Activated CD8-positive, alpha-beta memory T cell treated with anti-CD3 and anti-CD28 coated beads for 48 hours (primary cell): ENCODE measurements around the gene DNAJC4.

ENCODE experiments used
- DNase-seq, 3 experiments: peaks; one replicate each; pipeline ENCODE4 v3.0.0-alpha.2; 2020; ENCODE audit warnings: low read depth in 2 of 3, low spot score in 2 of 3

The DNAJC4 gene

DNA sequence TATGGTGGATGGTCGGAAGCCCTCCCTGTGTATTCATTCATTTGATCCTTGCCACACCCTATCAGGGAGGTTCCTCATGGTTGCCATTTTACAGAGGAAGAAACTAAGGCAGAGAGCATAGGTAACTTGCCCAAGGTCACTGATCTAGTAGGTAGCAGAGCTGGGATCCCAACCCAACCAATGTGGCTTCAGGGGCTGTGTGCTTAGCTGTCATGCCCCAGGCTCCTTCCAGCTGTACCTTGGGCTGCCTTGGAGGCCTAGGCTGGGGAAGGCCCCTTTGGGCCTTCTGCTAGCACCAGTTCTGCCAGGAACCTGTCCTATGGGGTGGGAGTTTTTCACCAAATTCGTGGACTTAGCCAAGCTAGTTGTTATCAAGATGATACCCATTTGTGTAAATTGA is 45.5 kb downstream of the DNAJC4 start:
- no peak for DNase-seq

GRCh38 chr11:64276653-64277431 is 46.5 kb downstream of the DNAJC4 start:
- DNase-seq, result no peak

DNA sequence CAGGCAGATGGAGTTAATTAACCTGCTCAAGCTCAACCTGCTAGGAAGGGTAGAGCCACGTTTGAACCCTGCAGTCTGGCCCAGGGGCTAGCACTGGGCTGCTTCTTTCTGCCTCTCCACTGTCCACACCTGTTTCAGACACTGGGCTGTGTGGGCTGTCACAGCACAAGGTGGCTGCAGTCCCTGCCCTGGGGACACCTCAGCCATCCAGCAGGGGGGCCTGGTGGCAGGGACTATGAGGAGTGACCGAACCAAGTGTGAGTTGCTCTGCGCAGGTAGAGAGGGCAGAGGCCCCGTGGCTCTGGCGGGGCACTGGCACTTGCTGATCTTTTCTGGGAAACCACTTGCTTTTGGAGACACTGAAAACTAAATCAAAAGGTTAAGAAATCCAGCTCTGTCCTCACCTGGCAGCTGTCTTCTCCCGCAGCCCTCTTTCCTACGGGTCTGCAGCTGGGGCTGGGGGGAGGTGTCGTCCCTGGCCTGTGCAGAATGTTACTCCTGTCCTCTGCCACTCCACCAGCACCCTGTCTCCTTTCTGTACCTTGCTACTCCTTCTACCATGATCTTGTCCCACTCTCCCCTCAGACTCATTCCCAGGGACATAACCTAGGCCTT is 48.3 kb downstream of the DNAJC4 start:
- DNase-seq, result no peak

DNA sequence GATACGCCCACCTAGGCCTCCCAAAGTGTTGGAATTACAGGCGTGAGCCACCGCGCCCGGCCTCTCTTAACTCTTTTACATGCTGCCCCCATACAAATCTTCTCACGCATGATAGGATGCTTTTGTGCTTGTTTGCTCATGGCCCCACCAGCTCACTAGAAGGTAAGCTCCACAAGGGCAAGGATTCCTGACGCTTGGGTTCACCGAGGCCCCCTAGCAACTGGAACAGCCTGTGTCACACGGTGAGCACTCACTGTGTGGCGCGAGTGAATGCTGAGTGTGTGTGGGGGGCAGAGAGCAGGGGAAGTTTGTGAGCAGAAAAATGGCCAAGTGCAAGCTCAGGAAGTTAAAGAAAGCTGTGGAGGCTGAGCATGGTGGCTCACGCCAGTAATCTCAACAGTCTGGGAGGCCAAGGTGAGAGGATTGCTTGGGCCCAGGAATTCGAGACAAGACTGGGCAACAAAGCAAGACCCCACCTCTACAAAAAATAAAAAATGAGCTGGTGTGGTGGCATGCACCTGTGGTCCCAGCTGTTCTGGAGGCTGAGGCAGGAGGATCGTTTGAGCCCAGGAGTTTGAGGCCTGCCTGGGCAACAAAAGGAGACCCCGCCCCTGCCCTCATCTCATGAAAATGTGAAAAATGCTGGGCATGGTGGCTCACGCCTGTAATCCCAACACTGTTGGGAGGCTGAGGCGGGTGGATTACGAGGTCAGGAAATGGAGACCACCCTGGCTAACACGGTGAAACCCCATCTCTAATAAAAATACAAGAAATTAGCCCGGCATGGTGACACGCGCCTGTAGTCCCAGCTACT is 51.8 kb downstream of the DNAJC4 start:
- DNase-seq, result no peak

DNA sequence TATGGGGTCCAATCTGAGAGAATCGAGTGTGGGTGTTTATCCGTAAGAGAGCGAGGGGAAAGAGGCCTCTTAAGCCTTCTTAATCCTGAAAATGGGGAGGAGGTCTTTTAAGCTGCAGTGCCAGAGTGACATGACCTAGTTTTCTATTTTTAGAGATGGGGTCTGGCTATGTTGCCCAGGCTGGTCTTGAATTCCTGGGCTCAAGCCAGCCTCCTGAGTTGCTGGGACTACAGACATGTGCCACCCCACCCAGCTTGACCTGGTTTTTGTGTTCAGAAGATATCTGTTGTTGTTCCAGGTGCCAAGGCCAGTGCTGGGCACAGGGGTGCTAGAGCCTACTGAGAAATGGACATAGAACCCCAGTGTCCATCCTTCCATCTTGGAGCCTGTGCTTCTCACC is 52.7 kb downstream of the DNAJC4 start:
- DNase-seq, result no peak
